Activated CD8-positive, alpha-beta memory T cell treated with anti-CD3 and anti-CD28 coated beads for 1 hour (primary cell): Measurements from ENCODE around the gene ITGA1.
"Not testable (repeated sequence)": the region's sequence is repeated elsewhere in the genome, so short reads cannot be mapped to it uniquely, and the experiment has no call there.

Experiments
- DNase-seq, 2 donors: peaks; one replicate each; pipeline ENCODE4 v3.0.0-alpha.2; 2020; ENCODE audit warnings: low read depth in 1 of 2; ENCODE audit errors: extremely low read depth in 1 of 2

ITGA1 gene

DNA sequence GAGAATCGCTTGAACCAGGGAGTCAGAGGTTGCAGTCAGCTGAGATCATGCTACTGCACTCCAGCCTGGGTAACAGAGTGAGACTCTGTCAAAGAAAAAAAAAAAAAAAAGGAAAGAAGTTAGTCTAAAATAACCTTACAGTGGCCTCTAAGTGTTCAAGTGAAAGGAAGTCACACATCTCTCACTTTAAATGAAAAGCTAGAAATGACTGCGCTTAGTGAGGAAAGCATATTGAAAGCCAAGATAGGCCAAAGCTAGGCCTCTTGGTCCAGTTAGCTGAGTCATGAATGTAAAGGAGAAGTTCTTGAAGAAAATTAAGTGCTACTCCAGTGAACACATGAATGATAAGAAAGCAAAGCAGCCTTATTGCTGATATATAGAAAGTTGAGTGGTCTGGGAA, 38.1 kb downstream of the ITGA1 start:
- DNase-seq: no peak

DNA sequence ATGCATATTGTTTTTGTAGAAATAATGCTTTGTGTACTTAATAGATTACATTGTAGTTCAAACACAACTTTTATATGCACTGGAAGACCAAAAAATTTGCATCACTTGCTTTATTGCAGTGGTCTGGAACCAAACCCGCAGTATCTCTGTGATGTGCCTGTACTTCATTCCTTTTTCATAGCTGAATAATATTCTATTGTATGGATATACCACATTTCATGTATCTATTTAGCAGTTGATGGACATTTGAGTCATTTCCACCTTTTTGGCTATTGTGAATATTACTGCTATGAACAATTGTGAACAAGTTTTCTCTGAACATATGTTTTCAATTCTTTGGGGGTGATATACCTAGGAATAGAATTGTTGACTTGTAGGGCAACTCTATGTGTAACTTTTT, 40.1 kb downstream of the ITGA1 start:
- no peak for DNase-seq

GRCh38 chr5:52829664-52830063, 41.9 kb downstream of the ITGA1 start:
- DNase-seq: no peak

DNA sequence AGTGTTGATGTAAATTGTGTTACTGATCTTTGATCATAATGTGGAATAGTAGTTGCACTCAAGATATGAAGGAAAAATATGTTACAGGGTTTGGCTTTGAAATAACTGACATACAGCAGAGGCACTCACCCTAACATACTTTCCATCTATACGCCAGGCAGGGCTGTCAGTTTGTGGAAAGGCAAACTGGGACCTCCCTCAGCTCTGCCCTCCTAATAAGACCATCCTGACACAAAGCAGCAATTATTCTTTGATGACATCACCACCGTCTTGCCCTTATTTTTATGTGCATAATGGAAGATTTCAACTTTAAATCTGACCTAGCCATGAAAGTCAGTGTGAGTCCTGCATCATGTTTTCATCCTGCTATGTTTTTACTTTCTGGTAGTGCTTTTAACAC, 42.9 kb downstream of the ITGA1 start:
- no peak for DNase-seq

GRCh38 chr5:52831786-52832511, 44.2 kb downstream of the ITGA1 start:
- no peak for DNase-seq

DNA sequence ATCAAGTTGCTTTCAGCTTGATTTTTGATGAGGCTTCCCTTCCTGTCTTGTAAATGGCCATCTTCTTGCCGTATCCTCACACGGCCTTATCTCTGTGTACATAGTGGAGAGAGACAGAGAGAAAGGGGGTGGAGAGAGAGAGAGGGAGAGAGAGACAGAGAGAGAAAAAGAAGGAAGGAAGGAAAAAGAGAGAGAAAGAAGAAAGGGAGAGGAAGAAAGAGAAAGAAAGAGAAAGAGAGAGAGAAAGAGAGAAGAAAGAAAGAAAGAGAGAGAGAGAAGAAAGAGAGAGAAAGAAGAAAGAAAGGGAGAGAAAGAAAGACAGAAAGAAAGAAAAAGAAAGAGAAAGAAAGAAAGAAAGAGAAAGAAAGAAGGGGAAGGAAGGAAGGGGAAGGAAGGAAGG, 46.6 kb downstream of the ITGA1 start:
- DNase-seq: no peak

GRCh38 chr5:52837068-52837467, 49.4 kb downstream of the ITGA1 start:
- no peak for DNase-seq

- DNase-seq: no peak
Observed at GRCh38 chr5:52837591-52838001, 49.9 kb downstream of the ITGA1 start.

- DNase-seq: no peak
Observed at GRCh38 chr5:52838326-52839015, 50.8 kb downstream of the ITGA1 start.

GRCh38 chr5:52839285-52839684, 51.6 kb downstream of the ITGA1 start:
- no peak for DNase-seq

GRCh38 chr5:52840277-52841050, 52.7 kb downstream of the ITGA1 start:
- no peak for DNase-seq

- DNase-seq: no peak
Observed at GRCh38 chr5:52841114-52841513, 53.4 kb downstream of the ITGA1 start.

- no peak for DNase-seq
Observed at GRCh38 chr5:52842111-52842510, 54.4 kb downstream of the ITGA1 start.

- DNase-seq: no peak
Observed at GRCh38 chr5:52844885-52845284, 57.2 kb downstream of the ITGA1 start.

GRCh38 chr5:52846182-52846842, 58.6 kb downstream of the ITGA1 start:
- DNase-seq: no peak

DNA sequence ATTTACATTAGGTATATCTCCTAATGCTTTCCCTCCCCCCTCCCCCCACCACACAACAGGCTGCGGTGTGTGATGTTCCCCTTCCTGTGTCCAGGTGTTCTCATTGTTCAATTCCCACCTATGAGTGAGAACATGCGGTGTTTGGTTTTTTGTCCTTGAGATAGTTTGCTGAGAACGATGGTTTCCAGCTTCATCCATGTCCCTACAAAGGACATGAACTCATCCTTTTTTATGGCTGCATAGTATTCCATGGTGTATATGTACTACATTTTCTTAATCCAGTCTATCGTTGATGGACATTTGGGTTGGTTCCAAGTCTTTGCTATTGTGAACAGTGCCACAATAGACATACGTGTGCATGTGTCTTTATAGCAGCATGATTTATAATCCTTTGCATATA, 61.0 kb downstream of the ITGA1 start:
- not testable (repeated sequence) for DNase-seq

DNA sequence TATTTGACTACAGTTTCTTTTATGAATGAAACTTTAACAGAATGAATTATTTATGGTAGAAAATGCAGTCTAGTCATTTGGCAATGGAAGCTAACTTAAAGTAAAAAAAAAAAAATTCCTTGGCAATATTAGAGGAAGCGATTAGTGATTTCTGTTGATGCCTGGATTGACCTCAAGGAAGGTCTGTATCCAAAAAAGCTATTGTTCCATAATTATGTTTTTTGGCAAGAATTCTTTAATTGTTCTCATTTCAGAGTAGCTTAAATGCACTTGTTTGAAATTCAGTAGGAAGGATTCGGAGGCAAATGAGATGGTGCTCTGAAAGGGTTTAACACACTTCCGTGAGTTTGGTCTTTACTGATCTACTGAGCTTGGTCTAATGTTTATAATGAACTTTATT, 61.8 kb downstream of the ITGA1 start:
- DNase-seq: no peak

GRCh38 chr5:52853650-52854049, 65.9 kb downstream of the ITGA1 start:
- no peak for DNase-seq

- no peak for DNase-seq
Observed at GRCh38 chr5:52854301-52854700, 66.6 kb downstream of the ITGA1 start.

- DNase-seq: no peak
Observed at GRCh38 chr5:52854949-52855348, 67.2 kb downstream of the ITGA1 start.

- no peak for DNase-seq
Observed at GRCh38 chr5:52856564-52856963, 68.8 kb downstream of the ITGA1 start.
